ENCODE results near the gene SMC1B.

SMC1B gene

GRCh38 chr22:45338795-45339194 is 74.6 kb downstream of the SMC1B start:
- H3K9ac ChIP-seq (ENCODE audit: low read length), result no peak overlapping the region
- H4K20me1 ChIP-seq (ENCODE audit: low read depth, low read length), result no peaks in the 10 kb centered on the region
- no peaks in the 10 kb centered on the region for H3K79me2 ChIP-seq (ENCODE audit: insufficient read depth, low read length)
- H3K4me2 ChIP-seq (ENCODE audit: low read depth, low read length, poor library complexity, severe bottlenecking), result no peak overlapping the region
- H3K27ac ChIP-seq (ENCODE audit: low read depth, low read length), result no peak overlapping the region
- TF ChIP-seq EZH2phosphoT487 (conservative IDR thresholded peaks at IDR 0.05; ENCODE audit: low read length) (no peak), CTCF (IDR thresholded peaks at IDR 0.05; ENCODE audit: insufficient read depth, low read length, poor library complexity, severe bottlenecking) (no peak)
- no peaks in the 10 kb centered on the region for H3F3A ChIP-seq (ENCODE audit: insufficient read depth)
- H3K4me3 ChIP-seq (ENCODE audit: insufficient read depth, low read length, poor library complexity, severe bottlenecking), result no peak overlapping the region
- no peaks in the 10 kb centered on the region for H3K27me3 ChIP-seq (ENCODE audit: low read length)
- H3K9me3 ChIP-seq (ENCODE audit: insufficient read depth, low read length), result no peaks in the 10 kb centered on the region
- H2AFZ ChIP-seq (ENCODE audit: low read depth, low read length, severe bottlenecking), result no peak overlapping the region
- no peaks in the 10 kb centered on the region for H3K36me3 ChIP-seq (ENCODE audit: low read length)
- H3K9me2 ChIP-seq (replicated peaks; ENCODE audit: insufficient read depth, low read length), result no peaks in the 10 kb centered on the region

GRCh38 chr22:45337536-45337935 is 75.9 kb downstream of the SMC1B start:
- Histone ChIP-seq H3K27me3 (ENCODE audit: low read length) (no peaks in the 10 kb centered on the region), H3K9me3 (ENCODE audit: insufficient read depth, low read length) (no peaks in the 10 kb centered on the region), H3K79me2 (ENCODE audit: insufficient read depth, low read length) (no peaks in the 10 kb centered on the region), H4K20me1 (ENCODE audit: low read depth, low read length) (no peaks in the 10 kb centered on the region), H3K36me3 (ENCODE audit: low read length) (no peaks in the 10 kb centered on the region), H3K27ac (ENCODE audit: low read depth, low read length) (no peak overlapping the region), H3K9me2 (replicated peaks; ENCODE audit: insufficient read depth, low read length) (no peaks in the 10 kb centered on the region), H3K9ac (ENCODE audit: low read length) (no peak overlapping the region), H3K4me2 (ENCODE audit: low read depth, low read length, poor library complexity, severe bottlenecking) (no peak overlapping the region), H2AFZ (ENCODE audit: low read depth, low read length, severe bottlenecking) (no peak overlapping the region), H3F3A (ENCODE audit: insufficient read depth) (no peaks in the 10 kb centered on the region), H3K4me3 (ENCODE audit: insufficient read depth, low read length, poor library complexity, severe bottlenecking) (no peak overlapping the region)
- no peak for TF ChIP-seq EZH2phosphoT487 (conservative IDR thresholded peaks at IDR 0.05; ENCODE audit: low read length)
- no peak for TF ChIP-seq CTCF (IDR thresholded peaks at IDR 0.05; ENCODE audit: insufficient read depth, low read length, poor library complexity, severe bottlenecking)

GRCh38 chr22:45336971-45337431 is 76.4 kb downstream of the SMC1B start:
- TF ChIP-seq EZH2phosphoT487 (conservative IDR thresholded peaks at IDR 0.05; ENCODE audit: low read length) (no peak), CTCF (IDR thresholded peaks at IDR 0.05; ENCODE audit: insufficient read depth, low read length, poor library complexity, severe bottlenecking) (no peak)
- no peaks in the 10 kb centered on the region for H3K79me2 ChIP-seq (ENCODE audit: insufficient read depth, low read length)
- no peak overlapping the region for H3K9ac ChIP-seq (ENCODE audit: low read length)
- no peaks in the 10 kb centered on the region for H3K36me3 ChIP-seq (ENCODE audit: low read length)
- no peak overlapping the region for H3K4me2 ChIP-seq (ENCODE audit: low read depth, low read length, poor library complexity, severe bottlenecking)
- H2AFZ ChIP-seq (ENCODE audit: low read depth, low read length, severe bottlenecking), result no peak overlapping the region
- H4K20me1 ChIP-seq (ENCODE audit: low read depth, low read length), result no peaks in the 10 kb centered on the region
- no peaks in the 10 kb centered on the region for H3K27me3 ChIP-seq (ENCODE audit: low read length)
- H3K9me2 ChIP-seq (replicated peaks; ENCODE audit: insufficient read depth, low read length), result no peaks in the 10 kb centered on the region
- H3K27ac ChIP-seq (ENCODE audit: low read depth, low read length), result no peak overlapping the region
- no peak overlapping the region for H3K4me3 ChIP-seq (ENCODE audit: insufficient read depth, low read length, poor library complexity, severe bottlenecking)
- H3F3A ChIP-seq (ENCODE audit: insufficient read depth), result no peaks in the 10 kb centered on the region
- H3K9me3 ChIP-seq (ENCODE audit: insufficient read depth, low read length), result no peaks in the 10 kb centered on the region

Data from SU-DHL-6 (cell line).